HepG2 (cell line): ENCODE results near the gene ST14. TPM values are rescaled to one million over a fixed set of nuclear protein-coding genes. Genes with fewer than 3 reads are reported as not detected.

Experiments used
- CCDC6 ChIP-seq: sonication (generic); formaldehyde crosslinking; IDR thresholded peaks from 2 replicates; pipeline ENCODE4 v1.8.1; 2022; ENCODE audit warnings: mild to moderate bottlenecking, missing genetic modification reagents, moderate library complexity
- CENPT ChIP-seq: sonication (generic); formaldehyde crosslinking; IDR thresholded peaks from 2 replicates; pipeline ENCODE4 v1.8.0; 2022; ENCODE audit warnings: low read depth, mild to moderate bottlenecking, moderate library complexity, missing genetic modification reagents
- HCFC1 ChIP-seq: fragments of 150-350 bp; IDR thresholded peaks from 2 replicates; pipeline ENCODE4 v1.6.1; 2014; ENCODE audit warnings: low read depth, low read length
- KDM2A ChIP-seq: sonication (generic); formaldehyde crosslinking; IDR thresholded peaks from 2 replicates; pipeline ENCODE4 v1.4.0; 2020; ENCODE audit warnings: low read depth, missing genetic modification reagents, borderline replicate concordance
- ZNF446 ChIP-seq: sonication (generic); formaldehyde crosslinking; IDR thresholded peaks from 2 replicates; pipeline ENCODE4 v1.5.0; 2020; ENCODE audit warnings: mild to moderate bottlenecking, missing genetic modification reagents
- ZNF816 ChIP-seq: sonication (generic); formaldehyde crosslinking; IDR thresholded peaks from 2 replicates; pipeline ENCODE4 v1.8.0; 2022; ENCODE audit warnings: missing genetic modification reagents, mild to moderate bottlenecking, borderline replicate concordance
- polyA plus RNA-seq, 8 experiments: library from polyadenylated mRNA; depleted of rRNA in 3 of 8; stranded (reverse) in 7 of 8; unstranded in 1 of 8; fragments of >200 nt; fragmentation: Illumina TruSeq in 4 of 8; extraction: Trizol in 4 of 8; gene quantifications; 2 replicates each; pipeline versions ENCODE4 v1.2.1 to v1.2.3, GENCODE V29; 2011 to 2016; ENCODE audit warnings: low read depth in 4 of 8, missing spikeins in 1 of 8, mixed read lengths in 1 of 8; ENCODE audit not compliant: insufficient read depth in 1 of 8
- total RNA-seq, 5 experiments: library from RNA; depleted of rRNA; stranded (reverse); fragments of >200 nt; fragmentation: Illumina TruSeq; extraction: Trizol; gene quantifications; 2 replicates each; pipeline ENCODE4 v1.2.3, GENCODE V29; 2016; ENCODE audit warnings: low read depth in 1 of 5
- TF ChIP-seq, protein P1 (sequence below): sonication (generic); formaldehyde crosslinking; IDR thresholded peaks from 2 replicates; pipeline ENCODE4 v1.9.0; 2021; ENCODE audit warnings: mild to moderate bottlenecking, missing genetic modification reagents
- TF ChIP-seq, protein P2 (sequence below): sonication (generic); formaldehyde crosslinking; IDR thresholded peaks from 2 replicates; pipeline ENCODE4 v1.4.0; 2020; ENCODE audit warnings: missing genetic modification reagents, borderline replicate concordance
- TF ChIP-seq, protein P3 (sequence below): sonication (generic); formaldehyde crosslinking; IDR thresholded peaks from 2 replicates; pipeline ENCODE4 v1.4.0; 2020; ENCODE audit warnings: mild to moderate bottlenecking, missing genetic modification reagents

ST14 gene
- total and polyA plus RNA-seq, 2 of the 13 experiments (the other 11 are each of a cell fraction or from before 2014, with no cell fraction given): 0.88 to 1.4 TPM

DNA sequence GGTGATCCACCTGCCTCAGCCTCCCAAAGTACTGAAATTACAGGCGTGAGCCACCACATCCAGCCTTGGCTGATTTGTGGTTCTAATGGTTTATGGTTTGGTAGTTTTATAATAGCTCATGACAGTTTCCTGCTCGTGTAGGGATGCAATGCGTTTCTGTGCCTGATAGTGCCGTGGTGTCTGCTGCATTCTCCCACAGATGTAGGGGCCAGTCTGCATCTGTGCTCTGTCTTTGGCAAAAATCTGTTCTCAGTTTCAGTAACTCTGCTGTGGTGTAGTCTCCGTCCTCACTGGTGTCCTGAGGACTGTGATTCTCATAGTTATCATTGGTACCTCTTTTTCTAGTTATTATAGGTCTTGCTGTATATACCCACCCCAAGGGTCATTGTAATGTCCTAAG is 16.3 kb downstream of the ST14 start (continued):
- TF ChIP-seq, protein P1, sequence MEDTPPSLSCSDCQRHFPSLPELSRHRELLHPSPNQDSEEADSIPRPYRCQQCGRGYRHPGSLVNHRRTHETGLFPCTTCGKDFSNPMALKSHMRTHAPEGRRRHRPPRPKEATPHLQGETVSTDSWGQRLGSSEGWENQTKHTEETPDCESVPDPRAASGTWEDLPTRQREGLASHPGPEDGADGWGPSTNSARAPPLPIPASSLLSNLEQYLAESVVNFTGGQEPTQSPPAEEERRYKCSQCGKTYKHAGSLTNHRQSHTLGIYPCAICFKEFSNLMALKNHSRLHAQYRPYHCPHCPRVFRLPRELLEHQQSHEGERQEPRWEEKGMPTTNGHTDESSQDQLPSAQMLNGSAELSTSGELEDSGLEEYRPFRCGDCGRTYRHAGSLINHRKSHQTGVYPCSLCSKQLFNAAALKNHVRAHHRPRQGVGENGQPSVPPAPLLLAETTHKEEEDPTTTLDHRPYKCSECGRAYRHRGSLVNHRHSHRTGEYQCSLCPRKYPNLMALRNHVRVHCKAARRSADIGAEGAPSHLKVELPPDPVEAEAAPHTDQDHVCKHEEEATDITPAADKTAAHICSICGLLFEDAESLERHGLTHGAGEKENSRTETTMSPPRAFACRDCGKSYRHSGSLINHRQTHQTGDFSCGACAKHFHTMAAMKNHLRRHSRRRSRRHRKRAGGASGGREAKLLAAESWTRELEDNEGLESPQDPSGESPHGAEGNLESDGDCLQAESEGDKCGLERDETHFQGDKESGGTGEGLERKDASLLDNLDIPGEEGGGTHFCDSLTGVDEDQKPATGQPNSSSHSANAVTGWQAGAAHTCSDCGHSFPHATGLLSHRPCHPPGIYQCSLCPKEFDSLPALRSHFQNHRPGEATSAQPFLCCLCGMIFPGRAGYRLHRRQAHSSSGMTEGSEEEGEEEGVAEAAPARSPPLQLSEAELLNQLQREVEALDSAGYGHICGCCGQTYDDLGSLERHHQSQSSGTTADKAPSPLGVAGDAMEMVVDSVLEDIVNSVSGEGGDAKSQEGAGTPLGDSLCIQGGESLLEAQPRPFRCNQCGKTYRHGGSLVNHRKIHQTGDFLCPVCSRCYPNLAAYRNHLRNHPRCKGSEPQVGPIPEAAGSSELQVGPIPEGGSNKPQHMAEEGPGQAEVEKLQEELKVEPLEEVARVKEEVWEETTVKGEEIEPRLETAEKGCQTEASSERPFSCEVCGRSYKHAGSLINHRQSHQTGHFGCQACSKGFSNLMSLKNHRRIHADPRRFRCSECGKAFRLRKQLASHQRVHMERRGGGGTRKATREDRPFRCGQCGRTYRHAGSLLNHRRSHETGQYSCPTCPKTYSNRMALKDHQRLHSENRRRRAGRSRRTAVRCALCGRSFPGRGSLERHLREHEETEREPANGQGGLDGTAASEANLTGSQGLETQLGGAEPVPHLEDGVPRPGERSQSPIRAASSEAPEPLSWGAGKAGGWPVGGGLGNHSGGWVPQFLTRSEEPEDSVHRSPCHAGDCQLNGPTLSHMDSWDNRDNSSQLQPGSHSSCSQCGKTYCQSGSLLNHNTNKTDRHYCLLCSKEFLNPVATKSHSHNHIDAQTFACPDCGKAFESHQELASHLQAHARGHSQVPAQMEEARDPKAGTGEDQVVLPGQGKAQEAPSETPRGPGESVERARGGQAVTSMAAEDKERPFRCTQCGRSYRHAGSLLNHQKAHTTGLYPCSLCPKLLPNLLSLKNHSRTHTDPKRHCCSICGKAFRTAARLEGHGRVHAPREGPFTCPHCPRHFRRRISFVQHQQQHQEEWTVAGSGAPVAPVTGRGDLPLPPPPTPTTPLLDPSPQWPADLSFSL (CRISPR knock-in tag): no peak
- TF ChIP-seq CENPT (CRISPR knock-in tag) (no peak), ZNF446 (CRISPR knock-in tag) (no peak), CCDC6 (CRISPR knock-in tag) (no peak), ZNF816 (CRISPR knock-in tag) (no peak), HCFC1 (no peak), KDM2A (CRISPR knock-in tag) (no peak)
- TF ChIP-seq, protein P2, sequence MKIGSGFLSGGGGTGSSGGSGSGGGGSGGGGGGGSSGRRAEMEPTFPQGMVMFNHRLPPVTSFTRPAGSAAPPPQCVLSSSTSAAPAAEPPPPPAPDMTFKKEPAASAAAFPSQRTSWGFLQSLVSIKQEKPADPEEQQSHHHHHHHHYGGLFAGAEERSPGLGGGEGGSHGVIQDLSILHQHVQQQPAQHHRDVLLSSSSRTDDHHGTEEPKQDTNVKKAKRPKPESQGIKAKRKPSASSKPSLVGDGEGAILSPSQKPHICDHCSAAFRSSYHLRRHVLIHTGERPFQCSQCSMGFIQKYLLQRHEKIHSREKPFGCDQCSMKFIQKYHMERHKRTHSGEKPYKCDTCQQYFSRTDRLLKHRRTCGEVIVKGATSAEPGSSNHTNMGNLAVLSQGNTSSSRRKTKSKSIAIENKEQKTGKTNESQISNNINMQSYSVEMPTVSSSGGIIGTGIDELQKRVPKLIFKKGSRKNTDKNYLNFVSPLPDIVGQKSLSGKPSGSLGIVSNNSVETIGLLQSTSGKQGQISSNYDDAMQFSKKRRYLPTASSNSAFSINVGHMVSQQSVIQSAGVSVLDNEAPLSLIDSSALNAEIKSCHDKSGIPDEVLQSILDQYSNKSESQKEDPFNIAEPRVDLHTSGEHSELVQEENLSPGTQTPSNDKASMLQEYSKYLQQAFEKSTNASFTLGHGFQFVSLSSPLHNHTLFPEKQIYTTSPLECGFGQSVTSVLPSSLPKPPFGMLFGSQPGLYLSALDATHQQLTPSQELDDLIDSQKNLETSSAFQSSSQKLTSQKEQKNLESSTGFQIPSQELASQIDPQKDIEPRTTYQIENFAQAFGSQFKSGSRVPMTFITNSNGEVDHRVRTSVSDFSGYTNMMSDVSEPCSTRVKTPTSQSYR: no peak
- TF ChIP-seq, protein P3, sequence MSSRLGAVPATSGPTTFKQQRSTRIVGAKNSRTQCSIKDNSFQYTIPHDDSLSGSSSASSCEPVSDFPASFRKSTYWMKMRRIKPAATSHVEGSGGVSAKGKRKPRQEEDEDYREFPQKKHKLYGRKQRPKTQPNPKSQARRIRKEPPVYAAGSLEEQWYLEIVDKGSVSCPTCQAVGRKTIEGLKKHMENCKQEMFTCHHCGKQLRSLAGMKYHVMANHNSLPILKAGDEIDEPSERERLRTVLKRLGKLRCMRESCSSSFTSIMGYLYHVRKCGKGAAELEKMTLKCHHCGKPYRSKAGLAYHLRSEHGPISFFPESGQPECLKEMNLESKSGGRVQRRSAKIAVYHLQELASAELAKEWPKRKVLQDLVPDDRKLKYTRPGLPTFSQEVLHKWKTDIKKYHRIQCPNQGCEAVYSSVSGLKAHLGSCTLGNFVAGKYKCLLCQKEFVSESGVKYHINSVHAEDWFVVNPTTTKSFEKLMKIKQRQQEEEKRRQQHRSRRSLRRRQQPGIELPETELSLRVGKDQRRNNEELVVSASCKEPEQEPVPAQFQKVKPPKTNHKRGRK (CRISPR knock-in tag): no peak
